GF-D8 (cell line): Measurements from ENCODE around the gene SLC8B1.
"Not testable (repeated sequence)": the region's sequence is repeated elsewhere in the genome, so short reads cannot be mapped to it uniquely, and the experiment has no call there.

Experiments
- DNase-seq: peaks from one replicate; lab custom pipeline; 2025; lab: John Stamatoyannopoulos, UW

The SLC8B1 gene

DNA sequence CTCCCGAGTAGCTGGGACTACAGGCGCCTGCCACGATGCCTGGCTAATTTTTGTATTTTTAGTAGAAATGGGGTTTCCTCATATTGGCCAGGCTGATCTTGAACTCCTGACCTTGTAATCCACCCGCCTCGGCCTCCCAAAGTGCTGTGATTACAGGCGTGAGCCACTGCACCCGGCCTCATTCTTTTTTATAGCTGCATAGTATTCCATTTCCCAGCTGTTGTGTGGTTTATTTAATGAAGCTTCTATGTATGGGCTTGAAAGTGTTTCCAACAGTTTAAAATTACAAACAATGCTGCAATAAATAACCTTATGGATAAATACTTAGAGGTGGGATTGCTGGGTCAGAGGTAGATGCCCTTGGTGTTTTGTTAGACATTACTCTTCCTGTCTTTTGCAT lies 19.3 kb upstream of the SLC8B1 start:
- DNase-seq, result not testable (repeated sequence)

DNA sequence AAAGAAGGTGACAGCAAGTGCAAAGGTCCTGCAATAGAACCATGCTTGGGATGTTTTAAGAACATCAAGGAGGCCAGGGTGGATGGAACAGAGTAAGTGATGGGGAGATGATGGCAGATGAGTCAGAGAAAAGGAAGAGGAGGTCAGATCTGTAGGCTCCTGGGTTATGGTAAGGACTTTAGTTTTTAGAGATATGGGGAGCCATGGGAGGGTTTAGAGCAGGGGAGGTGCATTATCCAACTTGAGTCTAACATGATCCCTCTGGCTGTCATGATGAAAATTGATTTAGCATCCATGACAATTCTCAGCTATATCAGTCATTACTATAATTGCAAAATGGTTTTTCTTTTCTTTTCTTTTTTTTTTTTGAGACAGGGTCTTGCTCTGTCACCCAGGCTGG lies 16.2 kb upstream of the SLC8B1 start:
- no peak for DNase-seq

DNA sequence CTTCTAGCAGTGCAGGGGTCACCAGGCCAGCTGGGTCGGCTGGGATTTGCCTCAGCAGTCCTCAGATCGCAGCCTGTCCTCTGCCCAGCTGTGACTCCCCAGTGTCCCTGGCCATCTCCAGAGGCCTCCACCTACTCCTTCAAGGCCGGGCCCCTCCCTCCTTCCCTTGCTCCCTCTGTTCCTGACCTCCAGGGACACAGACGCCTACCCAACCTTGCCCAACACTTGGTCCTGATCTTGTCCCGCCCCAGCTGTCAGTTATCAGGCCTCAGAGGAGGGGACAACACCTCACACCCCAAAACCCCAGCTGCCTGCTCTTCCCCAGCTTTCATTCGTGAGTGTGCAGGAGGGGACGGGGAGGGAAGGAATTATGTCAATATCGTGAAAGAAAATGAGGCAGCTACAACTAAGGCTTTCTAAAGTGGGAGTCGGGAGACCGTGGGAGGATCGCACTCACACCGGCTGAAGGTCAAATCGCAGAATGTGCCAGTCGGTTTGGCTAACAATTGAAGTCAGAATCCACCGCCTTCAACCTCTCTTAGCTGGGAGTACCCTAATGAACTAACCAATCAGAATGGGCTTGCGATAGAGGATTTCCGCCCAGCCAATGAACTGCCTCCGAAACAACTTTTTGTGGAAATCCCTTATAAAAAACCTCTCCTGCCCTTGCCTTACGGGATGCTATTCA lies 14.1 kb upstream of the SLC8B1 start:
- DNase-seq, result no peak

DNA sequence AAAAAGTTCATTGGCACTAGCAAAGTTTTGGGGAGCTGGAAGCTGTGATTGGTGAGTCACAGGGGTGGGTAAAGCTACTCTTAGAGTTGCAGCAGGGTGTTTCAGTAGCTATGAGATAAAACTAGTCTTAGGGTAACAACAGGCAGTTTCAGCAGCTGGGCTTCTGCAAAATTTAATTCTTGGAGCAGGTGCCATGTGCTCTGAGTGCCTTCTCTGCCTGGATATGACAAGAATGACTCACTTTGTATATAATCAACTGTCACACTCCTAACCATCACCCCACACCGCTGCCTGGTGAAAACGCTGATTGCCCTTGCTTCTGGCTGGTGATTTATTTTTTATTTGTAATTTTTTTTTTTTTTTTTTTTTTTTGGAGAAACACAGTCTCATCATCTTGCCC lies 13.0 kb upstream of the SLC8B1 start:
- DNase-seq, result no peak

DNA sequence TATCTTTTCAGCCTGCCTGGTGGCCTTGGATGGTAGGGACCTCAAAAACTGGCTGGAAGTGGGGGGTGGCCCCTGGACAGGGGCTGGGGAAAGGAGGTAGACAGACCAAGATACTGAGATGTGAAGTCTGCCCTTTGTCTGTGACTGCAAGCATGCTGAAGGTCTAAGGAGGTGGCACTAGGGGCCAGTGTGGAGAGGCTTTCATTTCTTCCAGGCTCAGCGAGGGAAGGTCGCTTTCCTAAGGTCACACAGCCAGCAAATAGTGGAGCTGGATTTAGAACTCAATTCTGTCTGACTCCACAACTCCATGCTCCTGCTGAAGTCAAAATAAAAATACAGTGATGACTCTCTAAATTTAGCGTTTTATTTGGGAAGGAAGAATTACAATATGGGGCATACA lies 12.2 kb upstream of the SLC8B1 start:
- no peak for DNase-seq

DNA sequence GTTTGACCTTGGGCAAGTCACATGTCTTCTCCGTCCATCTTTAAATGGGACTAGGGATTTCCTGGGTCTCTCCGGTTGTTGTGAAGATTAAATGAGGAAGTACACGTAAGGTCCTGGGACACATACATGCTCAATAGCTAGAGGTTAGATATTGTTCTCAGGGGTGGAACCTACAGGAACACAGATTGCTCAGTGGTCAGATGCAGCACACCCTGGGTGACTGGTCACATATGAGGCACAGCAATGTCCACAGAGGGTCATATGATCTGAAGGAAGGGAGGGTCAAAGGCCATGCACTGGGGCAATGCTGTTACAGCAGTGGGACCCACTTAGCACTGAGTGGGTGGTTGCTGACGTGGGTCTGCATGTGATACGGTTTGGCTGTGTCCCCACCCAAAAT lies 11.4 kb upstream of the SLC8B1 start:
- DNase-seq, result no peak

DNA sequence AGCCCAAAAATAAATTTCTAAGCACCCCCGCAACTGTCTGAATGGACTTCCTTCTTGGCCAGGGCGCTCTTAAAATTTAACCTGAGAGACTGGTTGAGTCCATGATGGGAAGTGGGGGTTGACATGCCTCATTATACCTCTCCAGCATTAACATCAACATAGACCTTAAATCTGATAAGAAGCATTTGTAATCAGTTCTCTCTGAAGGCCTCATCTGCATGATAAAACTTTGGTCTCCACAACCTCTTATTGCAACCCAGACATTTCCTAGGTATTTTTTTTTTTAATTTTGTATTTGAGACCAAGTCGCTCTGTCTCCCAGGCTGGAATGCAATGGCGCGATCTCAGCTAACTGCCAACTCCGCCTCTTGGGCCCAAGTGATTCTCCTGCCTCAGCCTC lies 10.4 kb upstream of the SLC8B1 start:
- no peak for DNase-seq

DNA sequence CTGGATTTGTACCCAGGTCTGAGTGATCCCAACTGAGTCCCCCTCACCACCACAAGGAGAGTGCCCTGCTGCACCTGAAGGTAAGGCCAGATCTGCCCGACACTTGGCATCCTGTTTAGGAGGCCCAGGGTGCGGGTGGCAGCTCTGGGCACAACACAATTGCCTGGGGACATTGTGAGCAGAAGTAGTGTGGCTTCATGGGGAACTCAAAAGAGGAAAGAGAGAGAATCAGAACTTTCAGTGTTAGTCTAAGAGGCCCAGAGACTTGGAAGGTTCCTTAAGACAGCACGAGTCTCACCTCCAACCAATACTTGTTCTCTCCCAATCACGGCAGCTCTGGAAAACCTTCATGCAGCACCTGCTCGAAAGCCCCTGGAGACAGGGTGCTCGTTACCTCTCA lies 6.6 kb upstream of the SLC8B1 start:
- no peak for DNase-seq

DNA sequence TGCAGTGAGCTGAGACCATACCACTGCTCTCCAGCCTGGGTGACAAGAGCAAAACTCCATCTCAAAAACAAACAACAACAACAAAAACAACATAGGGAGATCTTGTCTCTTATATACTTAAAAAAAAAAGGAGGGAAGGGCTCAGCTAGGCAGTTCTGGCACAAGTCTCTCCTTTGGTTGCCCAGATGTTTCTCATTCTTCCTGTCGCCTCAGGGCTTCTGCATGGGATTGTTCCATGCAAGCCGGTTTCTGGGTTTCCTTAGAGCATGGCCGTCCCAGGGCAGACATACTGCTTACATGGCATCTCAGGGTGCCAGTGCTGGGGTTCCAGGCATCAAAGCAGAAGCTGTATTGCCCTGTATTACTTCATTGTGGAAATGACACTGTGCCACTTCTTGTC lies 5.2 kb upstream of the SLC8B1 start:
- no peak for DNase-seq

DNA sequence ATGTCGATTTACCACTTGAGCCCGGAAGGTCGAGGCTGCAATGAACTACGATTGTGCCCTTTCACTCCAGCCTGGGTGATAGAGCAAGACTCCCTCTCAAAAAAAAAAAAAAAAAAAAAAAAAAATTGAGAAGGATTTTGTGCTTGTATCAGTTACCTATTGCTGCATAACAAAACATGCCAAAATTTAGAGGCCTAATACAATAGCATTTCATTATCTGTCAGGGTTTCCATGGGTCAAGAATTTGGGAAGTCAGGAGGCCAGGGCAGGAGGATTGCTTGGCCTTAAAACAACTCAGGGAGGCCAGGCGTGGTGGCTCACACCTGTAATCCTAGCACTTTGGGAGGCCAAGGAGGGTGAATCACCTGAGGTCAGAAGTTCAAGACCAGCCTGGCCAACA lies 4.6 kb upstream of the SLC8B1 start:
- no peak for DNase-seq

DNA sequence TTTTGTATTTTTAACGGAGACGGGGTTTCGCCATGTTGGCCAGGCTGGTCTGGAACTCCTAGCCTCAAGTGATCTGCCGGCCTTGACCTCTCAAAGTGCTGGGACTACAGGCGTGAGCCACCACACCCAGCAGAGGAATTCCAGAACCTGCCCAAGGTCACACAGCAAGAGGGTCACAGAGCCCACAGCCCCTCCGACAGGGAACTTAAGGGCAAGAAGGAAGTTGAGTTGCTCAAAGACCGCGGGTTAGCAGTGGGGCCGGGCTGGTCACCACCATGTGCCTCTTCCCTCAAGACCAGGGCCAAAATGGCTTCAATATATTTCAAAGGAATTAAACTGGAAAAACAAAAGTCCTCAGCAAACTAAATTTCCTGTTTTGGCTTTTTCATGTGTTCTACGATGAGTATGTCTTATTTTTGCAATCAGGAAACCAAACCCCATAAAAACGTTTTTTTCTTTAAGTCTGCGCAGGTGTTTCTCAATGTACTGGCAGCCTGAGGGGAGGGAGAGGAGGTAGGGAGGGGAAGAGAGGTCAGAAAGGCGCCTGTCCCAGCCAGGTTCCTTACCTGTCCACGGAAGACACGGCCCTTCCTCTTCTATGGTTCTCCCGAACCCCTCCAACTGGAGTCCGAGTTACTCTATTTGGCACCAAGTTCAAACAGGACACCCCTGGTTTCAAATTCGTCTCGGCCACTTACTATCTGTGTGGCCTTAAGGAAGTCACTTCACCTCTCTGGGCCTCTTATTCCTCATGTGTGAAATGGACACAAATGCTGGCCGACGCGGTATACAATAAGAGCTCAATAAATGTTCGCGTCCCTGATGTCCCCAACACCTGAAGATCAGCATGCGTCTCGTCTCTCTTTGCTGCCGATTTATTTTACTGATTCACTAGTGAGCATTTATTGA lies 778 bp downstream of the SLC8B1 start:
- DNase-seq, result peak; percentile 75

DNA sequence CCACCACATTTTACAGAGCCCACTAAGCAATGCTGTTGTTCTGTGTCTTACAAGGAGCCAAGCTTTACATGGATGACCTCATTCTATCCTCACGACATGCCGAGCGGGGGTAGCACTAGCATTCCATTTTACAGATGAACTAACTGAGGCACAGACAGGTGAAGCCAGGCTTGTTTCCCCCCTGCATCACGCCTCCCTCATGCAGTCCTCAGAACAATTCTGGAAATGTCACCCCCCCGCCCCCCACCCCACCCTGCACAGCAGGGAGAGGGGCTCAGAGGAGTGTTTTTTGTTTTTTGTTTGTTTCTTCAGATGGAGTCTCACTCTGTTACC lies 1.5 kb downstream of the SLC8B1 start:
- DNase-seq, result no peak

DNA sequence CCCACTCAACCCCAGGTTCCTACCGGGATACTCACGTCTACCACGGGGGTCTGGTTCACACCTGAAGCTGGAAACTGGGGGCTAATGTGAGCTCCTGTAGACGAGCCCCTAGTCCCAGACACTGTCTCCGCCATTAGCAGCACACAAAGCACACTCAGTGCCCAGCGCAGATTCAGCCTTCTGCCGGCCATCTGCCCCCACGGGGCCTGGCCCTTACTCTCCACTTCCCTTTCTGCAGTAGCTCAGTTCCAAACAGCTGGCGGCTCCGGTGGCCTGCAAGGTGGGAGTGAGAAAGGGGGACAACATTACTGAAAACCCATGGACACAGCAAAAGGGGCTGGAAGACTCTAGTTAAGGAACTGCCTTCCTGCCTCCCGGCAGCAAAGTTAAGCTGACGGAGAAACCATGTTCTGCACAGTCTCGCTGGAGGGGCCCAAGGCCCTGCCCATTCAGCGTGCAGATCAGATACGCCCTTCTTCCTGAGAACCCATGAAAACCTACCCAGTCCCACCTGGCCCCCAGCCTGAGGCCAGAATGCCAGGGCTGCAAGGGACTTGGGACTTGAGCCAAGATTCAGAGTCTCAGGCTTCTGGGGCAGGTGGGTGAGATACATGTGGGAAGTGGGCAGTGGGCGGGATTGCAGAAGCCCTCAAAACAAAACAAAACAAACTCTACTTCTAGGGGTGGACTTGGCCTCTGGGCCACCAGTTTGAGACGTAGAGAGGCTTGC lies 2.1 kb downstream of the SLC8B1 start:
- DNase-seq, result no peak

DNA sequence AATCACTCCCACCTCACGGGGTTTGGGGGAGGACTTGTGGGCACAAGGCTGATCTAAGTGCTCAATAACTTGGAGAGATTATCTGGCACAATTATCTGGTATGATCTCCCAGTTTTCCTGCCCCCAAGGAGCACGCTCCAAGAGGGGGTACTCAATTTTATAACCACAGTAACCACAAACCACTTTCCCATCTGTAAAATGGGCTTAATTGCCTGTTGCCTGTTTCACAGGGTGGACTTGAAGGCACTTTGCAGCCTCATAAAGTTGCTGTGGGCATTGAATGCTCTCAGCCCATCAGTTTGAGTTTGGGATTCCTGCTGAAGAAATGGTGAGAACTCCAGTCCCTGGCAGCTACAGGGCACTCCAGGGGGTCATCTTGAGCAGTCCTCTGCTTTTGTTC lies 4.4 kb downstream of the SLC8B1 start:
- no peak for DNase-seq

DNA sequence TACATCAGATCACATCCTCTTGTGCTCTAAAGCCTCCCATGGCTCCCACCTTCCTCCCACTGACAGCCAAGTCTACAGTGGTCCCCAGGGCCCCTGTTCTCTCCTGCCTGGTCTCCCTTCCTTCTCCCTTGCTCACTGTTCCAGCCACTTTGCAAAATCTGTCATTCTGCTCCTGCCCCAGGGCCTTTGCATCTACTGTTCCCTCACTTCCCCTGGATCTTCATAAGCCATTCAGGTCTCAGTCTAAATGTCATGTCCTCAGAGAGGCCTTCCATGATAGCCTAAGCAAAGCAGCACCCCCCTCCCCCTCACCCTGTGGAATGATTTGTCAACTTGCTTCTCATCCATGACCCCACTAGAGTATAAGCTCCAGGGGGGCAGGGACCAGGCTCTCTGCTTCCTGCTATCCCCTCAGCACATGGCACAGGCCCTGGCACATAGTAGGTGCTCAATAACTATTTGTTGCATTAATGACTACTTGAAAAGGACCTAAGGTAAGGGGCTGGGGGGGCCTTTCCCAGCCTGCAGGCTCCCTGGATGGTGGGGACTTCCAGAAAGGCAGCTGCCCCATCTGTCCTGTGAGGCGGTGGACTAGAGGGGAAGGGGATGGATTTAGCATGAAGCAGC lies 5.0 kb downstream of the SLC8B1 start:
- DNase-seq, result no peak

DNA sequence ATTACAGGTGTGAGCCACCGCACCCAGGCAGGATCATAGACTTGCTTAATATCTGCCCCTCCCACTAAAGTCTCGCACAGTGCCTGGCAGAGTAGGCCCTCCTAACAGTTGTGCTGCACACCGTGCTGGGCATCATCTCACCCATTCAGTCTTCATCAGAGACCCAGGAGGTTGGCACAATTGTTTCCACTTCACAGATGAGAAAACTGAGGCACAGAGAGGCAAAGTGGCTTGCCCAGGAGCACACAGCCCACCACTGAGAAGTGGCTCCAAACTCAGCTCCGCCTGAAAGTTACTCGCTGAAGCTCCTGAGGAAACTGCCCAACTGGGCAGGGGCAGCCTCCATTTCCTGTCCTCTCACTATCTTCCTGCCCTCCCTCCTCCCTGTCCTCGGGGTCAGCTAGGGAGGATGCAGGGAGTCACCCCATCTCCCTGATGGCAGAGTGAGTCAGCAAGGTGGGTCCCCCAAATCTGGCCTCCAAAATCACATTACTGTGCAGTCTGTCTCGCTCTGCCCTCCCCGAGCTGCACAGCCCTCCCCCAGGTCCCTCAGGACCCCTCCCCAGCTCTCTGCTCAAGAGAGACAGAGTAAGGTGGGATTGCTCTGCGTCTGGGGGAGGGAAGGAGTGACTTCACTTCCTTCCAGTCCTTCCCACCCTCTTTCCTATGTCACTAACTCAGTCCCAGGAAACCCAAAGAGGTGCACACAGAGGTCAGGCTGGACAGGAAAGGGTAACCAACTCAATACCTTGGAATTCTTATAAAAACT lies 5.7 kb downstream of the SLC8B1 start:
- DNase-seq, result no peak

DNA sequence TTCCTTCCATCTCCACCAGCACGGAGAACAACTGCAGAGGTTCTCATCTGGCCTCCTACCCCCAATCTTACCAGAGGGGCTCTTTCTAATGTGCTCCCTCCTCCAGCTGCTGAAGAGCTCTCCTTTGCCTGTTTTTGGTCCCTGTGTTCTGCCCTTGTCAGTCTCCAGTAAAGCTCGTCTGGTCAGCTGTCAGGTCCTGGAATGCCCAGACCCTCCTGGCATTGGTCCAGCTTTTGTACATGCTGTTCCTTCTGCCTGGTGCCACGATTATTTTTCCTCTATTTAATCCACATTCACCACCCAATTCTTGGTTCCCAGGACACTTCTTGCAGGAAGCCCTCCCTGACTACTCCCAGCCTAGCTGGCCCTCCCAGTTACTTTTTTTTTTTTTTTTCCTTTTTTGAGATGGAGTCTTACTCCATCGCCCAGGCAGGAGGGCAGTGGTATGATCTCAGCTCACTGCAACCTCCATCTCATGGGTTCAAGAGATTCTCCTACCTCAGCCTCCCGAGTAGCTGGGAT lies 6.5 kb downstream of the SLC8B1 start:
- DNase-seq, result no peak

DNA sequence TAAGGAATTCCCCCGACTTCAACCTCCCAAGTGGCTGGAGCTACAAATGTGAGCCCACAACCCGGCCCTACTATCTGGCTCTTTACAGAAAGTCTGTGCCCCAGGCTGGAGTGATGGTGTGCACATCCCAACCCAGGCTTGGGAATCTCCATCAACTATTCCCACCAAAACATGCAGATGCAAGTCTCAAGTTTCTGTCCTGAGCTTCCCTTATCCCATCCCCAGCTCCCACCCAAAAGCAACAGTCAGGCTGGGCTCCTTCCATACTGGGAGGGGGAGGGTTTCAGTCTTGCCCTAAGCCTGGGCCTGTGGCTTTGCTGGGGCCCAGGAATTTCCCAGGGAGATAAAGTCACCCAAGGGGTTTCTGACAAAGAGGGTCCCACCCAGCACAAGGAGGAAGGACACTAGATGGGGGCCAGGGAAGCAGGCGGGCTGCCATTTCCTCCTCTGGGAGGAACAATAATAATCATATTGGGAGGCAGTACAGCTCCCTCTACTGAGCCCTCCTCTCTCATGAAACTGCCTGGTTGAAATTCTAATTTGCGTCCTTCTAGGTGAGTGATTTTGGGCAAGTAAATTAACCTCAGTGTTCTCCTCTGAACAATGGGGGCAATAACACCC lies 8.0 kb downstream of the SLC8B1 start:
- no peak for DNase-seq

DNA sequence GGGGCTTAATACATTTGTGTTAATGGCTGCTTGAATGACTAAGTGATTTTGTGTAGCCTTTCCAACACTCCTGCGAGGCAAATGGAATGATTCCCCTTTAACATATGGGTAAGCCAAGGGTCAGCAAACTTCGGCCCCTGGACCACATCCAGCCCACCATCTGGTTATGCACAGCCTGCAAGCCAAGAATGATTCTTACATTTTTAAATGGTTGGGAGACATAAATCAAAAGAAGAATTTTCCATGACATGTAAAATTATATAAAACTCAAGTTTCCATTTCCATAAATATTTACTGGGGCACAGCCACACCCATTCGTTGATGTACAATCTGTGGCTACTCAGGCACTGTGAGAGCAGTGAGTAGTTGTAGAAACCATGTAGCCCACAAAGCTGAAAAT lies 9.0 kb downstream of the SLC8B1 start:
- DNase-seq, result no peak

DNA sequence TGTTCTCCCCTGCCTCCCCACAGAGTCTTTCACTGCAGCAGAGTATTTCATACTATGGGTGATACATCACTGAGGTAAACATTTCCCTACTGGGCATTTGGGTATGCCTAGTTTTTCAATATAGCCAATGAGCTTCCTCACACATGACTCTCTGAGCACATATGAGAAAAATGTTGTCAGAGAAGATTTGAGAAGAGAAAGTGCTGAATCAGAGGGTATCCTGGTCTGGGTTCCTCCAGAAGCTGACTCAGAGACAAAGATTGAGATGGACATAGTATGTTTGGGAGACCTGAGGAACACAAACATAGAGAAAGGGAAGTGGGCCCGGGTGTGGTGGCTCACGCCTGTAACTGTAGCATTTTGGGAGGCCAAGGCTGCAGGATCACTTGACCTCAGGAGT lies 12.6 kb downstream of the SLC8B1 start:
- no peak for DNase-seq

DNA sequence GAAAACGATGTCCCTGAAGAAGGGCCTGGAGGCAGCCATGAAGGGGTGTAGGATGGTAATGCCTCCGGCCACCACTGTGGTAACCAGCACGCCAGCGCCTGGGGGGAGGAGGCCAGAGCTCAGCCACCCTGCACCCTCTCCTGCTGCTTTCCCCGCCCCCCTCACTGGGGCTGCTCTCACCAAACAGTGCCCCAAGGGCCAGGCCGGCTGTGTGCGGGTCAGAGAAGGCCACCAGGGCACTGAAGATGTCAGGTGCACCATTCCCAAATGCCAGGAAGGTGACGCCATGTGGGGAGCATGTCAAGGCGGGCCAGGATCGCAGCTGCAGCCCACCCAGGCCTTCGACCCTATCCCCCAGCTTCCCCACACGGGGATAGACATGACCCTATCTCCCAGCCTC lies 14.5 kb downstream of the SLC8B1 start:
- DNase-seq, result no peak
